Bronchial epithelial cell (primary cell): ENCODE measurements around the gene HDDC2. TPM values are rescaled to one million over a fixed set of nuclear protein-coding genes. Genes with fewer than 3 reads are reported as not detected.

Experiments
- DNase-seq: peaks from one replicate; pipeline ENCODE4 v3.0.0-alpha.2; 2010; ENCODE audit warnings: low read depth
- FAIRE-seq: peaks from 2 replicates; lab custom pipeline; 2011; peaks lifted over from hg19 to GRCh38; lab: Jason Lieb, UNC
- H3K27me3 ChIP-seq: 2 replicates; pipeline ENCODE4 v1.5.1; 2011; ENCODE audit warnings: low read length; ENCODE audit not compliant: control insufficient read depth, insufficient read depth
- H3K36me3 ChIP-seq: 2 replicates; pipeline ENCODE4 v1.5.1; 2011; ENCODE audit warnings: low read length; ENCODE audit not compliant: control insufficient read depth, insufficient read depth
- H3K4me3 ChIP-seq: 2 replicates; pipeline ENCODE4 v1.5.1; 2011; ENCODE audit warnings: mild to moderate bottlenecking, low read depth, low read length, control low read depth
- CTCF ChIP-seq: IDR thresholded peaks from 2 replicates; pipeline ENCODE4 v1.5.1; 2011; ENCODE audit warnings: mild to moderate bottlenecking, moderate library complexity, low read length, control low read depth, inconsistent platforms; ENCODE audit not compliant: insufficient read depth, severe bottlenecking
- total RNA-seq: library from RNA; depleted of rRNA; stranded (reverse); fragments of >200 nt; gene quantifications from 2 replicates; pipeline ENCODE4 v1.2.1, GENCODE V29; 2014

The HDDC2 gene
- total RNA-seq, 1 donor from 2014 or later = 86.1 TPM

- H3K27me3 ChIP-seq = peaks cover 2% of the 10 kb centered on the region
- no peak for FAIRE-seq
- TF ChIP-seq CTCF = no peak
Measured at GRCh38 chr6:125323376-125323775, 21.6 kb upstream of the HDDC2 start.

GRCh38 chr6:125316621-125317020, 14.9 kb upstream of the HDDC2 start:
- TF ChIP-seq CTCF = no peak
- Histone ChIP-seq H3K4me3 (no peak overlapping the region), H3K27me3 (peaks cover 3% of the 10 kb centered on the region), H3K36me3 (no peaks in the 10 kb centered on the region)
- FAIRE-seq (no peak), DNase-seq (no peak)

More at GRCh38 chr6:125323376-125323775, 21.6 kb upstream of the HDDC2 start:
- no peak overlapping the region for H3K4me3 ChIP-seq
- H3K36me3 ChIP-seq = no peaks in the 10 kb centered on the region
- no peak for DNase-seq

GRCh38 chr6:125315548-125315947, 13.8 kb upstream of the HDDC2 start:
- TF ChIP-seq CTCF = no peak
- H3K36me3 ChIP-seq = no peaks in the 10 kb centered on the region

GRCh38 chr6:125314009-125314581, 12.3 kb upstream of the HDDC2 start:
- TF ChIP-seq CTCF = peak; percentile 81
- FAIRE-seq (peak; percentile 47), DNase-seq (peak; percentile 53)

More at GRCh38 chr6:125315548-125315947, 13.8 kb upstream of the HDDC2 start:
- peaks cover 3% of the 10 kb centered on the region for H3K27me3 ChIP-seq
- no peak overlapping the region for H3K4me3 ChIP-seq
- FAIRE-seq (no peak), DNase-seq (no peak)

GRCh38 chr6:125312950-125313349, 11.2 kb upstream of the HDDC2 start:
- FAIRE-seq = no peak
- DNase-seq = no peak
- H3K27me3 ChIP-seq = peaks cover 3% of the 10 kb centered on the region
- no peak overlapping the region for H3K4me3 ChIP-seq
- TF ChIP-seq CTCF = no peak
- no peaks in the 10 kb centered on the region for H3K36me3 ChIP-seq

More at GRCh38 chr6:125314009-125314581, 12.3 kb upstream of the HDDC2 start:
- Histone ChIP-seq H3K36me3 (no peaks in the 10 kb centered on the region), H3K27me3 (peaks cover 3% of the 10 kb centered on the region), H3K4me3 (no peak overlapping the region)

GRCh38 chr6:125312478-125312877, 10.7 kb upstream of the HDDC2 start:
- TF ChIP-seq CTCF = no peak

More at GRCh38 chr6:125312478-125312877, 10.7 kb upstream of the HDDC2 start:
- no peaks in the 10 kb centered on the region for H3K36me3 ChIP-seq
- peaks cover 3% of the 10 kb centered on the region for H3K27me3 ChIP-seq
- DNase-seq = no peak
- H3K4me3 ChIP-seq = no peak overlapping the region
- no peak for FAIRE-seq
